NB4 (cell line): ENCODE data around the gene RTP3.
"Not testable (repeated sequence)": the region's sequence is repeated elsewhere in the genome, so short reads cannot be mapped to it uniquely, and the experiment has no call there.

Source experiments
- DNase-seq: peaks from one replicate; pipeline ENCODE4 v3.0.0; 2010; ENCODE audit warnings: low read depth
- H3K4me3 ChIP-seq: one replicate; pipeline ENCODE4 v1.5.1; 2011; ENCODE audit warnings: mild to moderate bottlenecking, low read depth, low read length, moderate library complexity
- CTCF ChIP-seq: IDR thresholded peaks from one replicate; pipeline ENCODE4 v1.5.1; 2012; ENCODE audit warnings: low read depth, low read length
- MAX ChIP-seq: IDR thresholded peaks from 2 replicates; pipeline ENCODE4 v1.6.1; 2011; ENCODE audit warnings: low read depth, low read length
- MYC ChIP-seq: IDR thresholded peaks from 2 replicates; pipeline ENCODE4 v1.6.1; 2011; ENCODE audit warnings: low read depth, low read length
- POLR2A ChIP-seq: IDR thresholded peaks from 2 replicates; pipeline ENCODE4 v1.6.1; 2011; ENCODE audit warnings: mild to moderate bottlenecking; ENCODE audit not compliant: insufficient read length; ENCODE audit errors: extremely low read depth

RTP3 gene

DNA sequence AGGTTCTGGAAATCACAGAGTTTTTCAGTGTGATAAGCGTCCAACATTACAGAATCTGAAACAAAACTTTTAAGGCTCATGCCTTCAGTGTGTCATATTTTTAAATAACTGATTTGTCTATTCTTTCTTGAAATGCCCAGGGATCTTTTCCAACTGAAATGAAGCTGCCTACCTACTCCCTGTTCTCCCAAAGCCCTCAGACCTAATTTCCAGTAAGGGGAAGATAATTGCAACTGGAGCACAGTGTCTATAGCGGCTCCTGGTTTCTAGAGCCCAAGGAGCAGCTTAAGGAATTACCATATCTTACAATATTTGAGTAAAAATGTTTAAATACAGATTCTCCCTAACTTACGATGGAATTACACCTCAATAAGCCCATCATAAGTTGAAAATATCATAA is 35.3 kb downstream of the RTP3 start:
- TF ChIP-seq POLR2A = no peak
- TF ChIP-seq CTCF = no peak
- DNase-seq = no peak
- no peak overlapping the region for H3K4me3 ChIP-seq

DNA sequence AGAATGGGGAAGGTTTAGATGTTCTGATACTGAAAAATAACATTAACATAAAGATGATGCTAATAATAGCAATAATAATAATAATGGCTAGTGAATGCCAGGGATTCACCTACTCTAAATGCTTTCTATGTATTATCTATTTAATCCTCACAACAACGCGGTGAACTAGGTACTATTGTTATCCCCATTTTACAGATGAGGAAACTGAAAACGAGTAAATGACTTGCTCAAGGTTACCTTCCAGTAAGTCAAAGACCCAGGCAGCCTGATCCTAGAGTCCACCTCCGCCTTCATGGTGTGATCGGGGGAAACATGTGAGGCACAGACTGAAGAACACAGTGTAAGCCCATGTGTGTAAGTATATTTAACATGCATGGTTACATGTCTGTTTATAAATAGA is 38.0 kb downstream of the RTP3 start:
- DNase-seq = no peak
- TF ChIP-seq MAX (no peak), POLR2A (no peak), CTCF (no peak), MYC (no peak)
- no peak overlapping the region for H3K4me3 ChIP-seq

GRCh38 chr3:46536758-46537157 is 39.0 kb downstream of the RTP3 start:
- DNase-seq = no peak
- no peak for TF ChIP-seq MAX
- TF ChIP-seq MYC = no peak
- no peak for TF ChIP-seq CTCF
- no peak for TF ChIP-seq POLR2A
- H3K4me3 ChIP-seq = no peak overlapping the region

DNA sequence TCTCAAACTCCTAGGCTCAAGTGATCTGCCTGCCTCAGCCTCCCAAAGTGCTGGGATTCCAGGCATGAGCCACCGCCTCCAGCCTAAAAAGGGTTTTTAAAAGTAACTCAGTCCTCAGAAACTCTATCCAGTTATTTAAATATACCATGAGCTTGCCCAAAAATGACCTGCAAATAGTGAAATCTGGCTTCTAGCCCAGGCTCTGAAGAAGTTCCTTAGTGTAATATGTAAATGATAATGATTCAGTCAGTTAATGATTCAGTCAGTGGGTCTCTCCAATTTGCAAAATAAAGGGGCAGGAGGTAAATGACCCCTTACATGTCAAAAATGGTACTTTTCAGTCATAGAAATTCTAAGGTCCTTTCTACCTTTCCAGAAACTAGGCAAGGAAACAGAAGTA is 39.5 kb downstream of the RTP3 start:
- H3K4me3 ChIP-seq = no peak overlapping the region
- DNase-seq = no peak
- TF ChIP-seq MAX = no peak
- no peak for TF ChIP-seq CTCF
- no peak for TF ChIP-seq MYC
- TF ChIP-seq POLR2A = no peak

DNA sequence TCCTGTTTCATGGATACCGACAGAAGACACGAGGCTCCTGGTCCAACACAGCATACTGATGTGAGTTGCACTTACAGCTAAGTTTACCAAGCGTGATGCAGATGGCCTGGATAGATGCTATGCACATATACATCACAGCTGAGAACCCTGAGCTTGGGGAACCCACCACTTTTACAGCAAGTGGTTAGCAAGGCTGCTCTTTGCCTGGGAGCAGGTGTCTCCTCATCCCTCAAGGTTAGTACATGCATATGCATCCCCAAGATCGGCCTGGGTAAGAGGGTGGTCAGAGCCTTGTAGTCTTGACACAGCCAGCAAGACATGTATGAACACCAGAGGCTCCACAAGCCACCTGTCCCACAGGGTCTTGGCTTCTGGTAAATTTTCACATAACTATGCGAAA is 40.0 kb downstream of the RTP3 start:
- no peak for DNase-seq
- no peak overlapping the region for H3K4me3 ChIP-seq
- no peak for TF ChIP-seq MYC
- no peak for TF ChIP-seq POLR2A
- TF ChIP-seq MAX = no peak
- no peak for TF ChIP-seq CTCF

DNA sequence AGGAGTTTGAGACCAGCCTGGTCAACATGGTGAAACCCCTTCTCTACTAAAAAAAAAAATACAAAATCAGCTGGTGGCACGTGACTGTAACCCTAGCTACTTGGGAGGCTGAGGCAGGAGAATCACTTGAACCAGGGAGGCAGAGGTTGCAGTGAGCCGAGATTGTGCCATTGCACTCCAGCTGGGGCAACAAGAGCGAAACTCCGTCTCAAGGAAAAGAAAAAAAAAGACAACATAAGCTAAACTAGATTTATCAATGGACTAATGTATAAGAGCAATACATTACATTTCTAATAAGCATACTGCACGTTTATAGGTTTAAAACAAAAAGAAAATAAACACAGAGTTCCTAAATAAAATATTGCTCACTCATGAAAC is 40.6 kb downstream of the RTP3 start:
- not testable (repeated sequence) for DNase-seq, H3K4me3 ChIP-seq
